NCI-H345 treated with DMSO at 0.1 percent for 48 hours (cell line): ENCODE data around the gene FGD2.
A peak's percentile ranks its signal among the peaks of the same experiment; 100 is the strongest.

ENCODE experiments used
- DNase-seq: peaks from one replicate; lab custom pipeline; 2025; ENCODE audit not compliant: unreplicated experiment; lab: John Stamatoyannopoulos, UW

FGD2 gene

DNA sequence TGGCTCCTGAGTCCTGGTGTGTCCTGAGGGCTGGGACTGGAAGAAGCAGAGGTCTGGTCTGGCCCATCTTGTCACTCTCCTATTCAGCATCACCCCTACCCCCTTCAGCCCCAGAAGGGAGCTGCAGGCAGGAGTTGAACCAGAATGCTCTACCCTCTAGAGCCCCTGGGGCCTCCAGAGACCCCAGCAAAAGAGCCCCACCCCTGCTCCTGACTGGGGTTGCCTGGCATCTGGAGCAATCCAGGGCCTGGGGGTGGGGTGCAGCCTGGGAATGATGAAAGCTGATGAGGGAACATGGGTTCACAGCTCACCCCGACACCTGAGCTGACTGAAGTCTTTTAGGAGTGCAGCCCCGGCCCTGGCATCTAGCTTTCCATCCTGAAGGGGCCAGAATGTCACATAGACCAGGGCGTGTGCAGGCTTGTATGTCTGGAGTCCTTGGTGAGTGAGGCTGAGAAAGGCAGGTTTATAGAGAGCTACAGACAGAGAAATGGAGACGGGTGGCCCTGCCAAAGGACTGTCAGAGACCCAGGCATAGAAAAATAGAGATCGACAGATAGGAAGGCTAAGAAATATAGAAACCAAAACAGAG is 12.2 kb downstream of the FGD2 start:
- DNase-seq, result no peak

DNA sequence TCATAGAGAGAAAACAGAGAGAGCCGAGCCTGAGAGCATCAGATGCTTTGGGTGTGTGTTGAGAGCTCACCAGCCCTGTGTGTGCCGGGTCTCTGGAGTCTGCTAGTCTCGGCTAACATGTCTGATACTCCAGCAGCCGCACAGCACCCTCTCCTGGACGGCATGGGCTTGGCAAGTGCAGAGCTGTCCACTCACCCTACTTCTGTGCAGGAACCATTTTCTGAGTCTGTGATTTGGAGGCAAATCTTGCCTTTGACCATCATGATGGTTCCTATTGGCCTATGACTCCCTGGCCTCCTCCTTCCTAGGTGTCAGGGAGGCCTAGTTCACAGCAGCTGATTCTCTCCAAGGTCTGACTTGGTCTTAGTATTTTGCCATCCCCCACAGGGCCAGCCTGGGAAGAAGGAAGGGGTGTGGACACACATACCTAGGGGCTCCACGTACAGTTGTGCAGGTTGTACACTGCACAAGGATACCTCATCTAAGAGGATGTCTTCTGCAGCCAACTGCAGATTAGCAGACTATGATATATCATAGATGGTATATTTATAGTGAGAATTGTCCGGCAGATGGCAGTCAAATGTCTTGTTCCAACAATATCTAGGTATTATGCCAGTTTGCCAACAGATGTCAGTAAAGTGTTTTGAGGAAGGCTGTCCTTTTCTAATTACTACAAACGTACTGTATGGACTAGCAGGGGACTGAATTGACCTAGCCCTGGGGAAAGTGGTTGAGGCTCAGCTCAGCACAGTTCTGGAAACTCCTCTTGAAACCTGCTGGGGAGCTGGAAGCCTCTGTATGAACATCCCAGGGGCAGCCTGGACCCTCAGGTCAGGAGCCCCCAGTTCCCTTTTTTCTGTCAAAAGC is 13.0 kb downstream of the FGD2 start:
- peak; percentile 76 for DNase-seq

DNA sequence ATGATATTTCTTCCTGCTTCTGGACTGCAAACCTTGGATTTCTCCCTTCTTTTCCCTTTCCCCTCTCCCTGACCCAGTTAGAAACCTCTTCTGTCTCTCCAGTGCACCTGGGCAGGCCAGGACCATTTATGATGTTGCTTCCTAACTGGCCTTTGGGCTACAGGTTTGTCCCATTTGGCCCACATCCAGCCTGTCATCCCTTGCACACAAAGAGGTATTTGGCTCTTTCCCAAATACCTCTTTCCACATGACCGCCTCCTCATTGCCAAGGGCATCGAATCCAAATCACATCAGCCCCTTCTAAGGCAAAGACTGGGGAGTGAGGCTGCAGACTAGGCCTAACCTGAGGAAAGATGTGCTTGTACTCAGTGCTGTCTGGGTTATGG is 13.6 kb downstream of the FGD2 start:
- DNase-seq, result peak; percentile 89

DNA sequence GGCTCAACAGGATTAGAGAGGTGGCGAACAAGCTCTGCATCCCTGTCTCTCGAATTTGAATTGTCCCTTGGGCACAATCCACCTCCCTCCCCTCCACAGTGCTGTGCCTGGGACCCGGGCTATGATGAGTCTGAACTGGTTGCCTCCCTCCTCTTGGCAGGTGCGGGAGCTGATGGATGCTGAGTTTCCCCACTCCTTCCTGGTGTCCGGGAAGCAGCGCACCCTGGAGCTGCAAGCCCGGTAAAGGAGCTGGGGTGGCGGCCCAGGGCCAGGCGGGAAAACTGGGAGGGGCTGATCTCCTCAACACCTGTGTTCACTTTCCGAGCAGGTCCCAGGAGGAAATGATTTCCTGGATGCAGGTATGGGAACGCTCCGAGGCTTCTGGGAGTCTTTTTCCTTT is 14.9 kb downstream of the FGD2 start:
- DNase-seq, result peak; percentile 33

DNA sequence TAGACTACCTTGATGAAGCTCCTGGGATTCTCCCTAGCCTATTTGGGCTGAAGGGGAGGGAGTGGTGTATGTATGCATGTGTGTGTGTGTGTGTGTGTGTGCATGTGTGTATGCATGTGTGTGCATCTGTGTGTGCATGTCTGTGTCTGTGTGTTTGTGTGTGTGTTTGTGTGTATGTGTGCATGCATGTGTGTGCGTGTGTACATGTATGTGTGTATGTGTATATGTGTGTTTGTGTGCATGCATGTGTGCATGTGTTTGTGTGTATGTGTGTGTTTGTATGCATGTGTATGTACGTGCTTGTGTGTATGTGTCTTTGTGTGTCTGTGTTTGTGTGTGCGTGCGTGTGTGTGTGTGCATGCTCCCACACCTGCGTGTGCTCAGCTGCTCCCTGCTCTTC is 15.4 kb downstream of the FGD2 start:
- DNase-seq, result no peak

DNA sequence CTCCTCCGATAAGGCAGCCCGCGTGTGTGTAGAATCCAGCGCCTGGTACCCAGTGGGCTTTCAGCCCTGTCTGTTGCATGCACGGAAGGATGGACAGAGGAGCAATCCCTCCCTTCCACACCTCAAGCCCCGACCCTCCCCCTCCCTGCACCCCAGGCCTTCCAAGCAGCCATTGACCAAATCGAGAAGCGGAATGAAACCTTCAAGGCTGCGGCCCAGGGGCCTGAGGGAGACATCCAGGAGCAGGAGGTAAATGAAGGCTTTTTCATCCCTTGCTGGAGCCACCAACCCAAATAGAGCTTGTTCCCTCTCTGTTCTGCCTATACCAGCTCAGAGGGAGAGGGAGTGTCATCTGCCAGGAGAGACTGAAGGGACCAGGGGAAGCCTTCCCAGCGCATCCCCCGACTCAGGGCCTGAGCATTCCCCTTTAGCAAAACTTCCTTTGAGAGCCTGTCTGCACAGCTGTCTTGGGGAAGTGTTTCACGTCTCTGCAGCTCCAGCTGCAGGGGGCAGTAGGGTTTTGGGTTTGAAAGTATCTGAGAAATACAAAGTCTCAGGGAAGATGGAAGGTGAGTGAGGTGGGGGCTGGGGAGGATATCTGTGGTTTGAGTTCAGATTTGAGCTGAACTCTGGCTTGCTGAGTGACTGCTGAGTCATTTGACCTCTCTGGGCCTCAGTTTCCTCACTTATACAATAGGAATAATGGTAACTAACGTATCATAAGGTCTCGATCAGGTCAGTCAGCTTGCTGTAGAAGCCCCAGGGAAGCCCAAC is 16.1 kb downstream of the FGD2 start:
- DNase-seq, result no peak

DNA sequence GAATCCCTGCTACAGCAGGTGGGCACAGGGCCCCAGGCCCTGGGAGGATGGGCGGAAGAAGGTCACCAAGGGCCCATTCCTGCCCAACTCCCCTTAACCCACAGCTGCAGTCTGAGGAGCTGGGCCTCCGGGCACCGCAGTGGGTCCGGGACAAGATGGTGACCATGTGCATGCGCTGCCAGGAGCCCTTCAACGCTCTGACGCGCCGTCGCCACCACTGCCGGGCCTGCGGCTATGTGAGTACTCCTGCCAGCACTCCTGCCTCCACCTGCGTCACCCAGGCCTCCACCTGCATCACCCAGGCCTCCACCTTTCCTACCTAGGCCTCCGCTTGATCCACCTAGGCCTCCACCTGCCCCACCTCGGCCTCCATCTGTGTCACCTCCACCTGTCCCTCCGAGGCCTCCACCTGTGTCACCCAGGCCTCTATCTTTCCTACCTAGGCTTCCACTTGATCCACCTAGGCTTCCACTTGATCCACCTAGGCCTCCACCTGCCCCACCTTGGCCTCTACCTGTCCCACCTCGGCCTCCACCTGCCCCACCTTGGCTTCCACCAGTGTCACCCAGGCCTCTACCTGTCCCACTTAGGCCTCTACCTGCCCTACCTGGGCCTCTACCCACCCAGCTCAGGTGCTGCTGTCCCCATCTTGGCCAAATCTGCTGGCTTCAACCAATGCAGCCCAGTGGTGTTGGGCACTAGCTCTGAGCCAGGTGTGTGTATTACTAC is 16.8 kb downstream of the FGD2 start:
- DNase-seq, result no peak

DNA sequence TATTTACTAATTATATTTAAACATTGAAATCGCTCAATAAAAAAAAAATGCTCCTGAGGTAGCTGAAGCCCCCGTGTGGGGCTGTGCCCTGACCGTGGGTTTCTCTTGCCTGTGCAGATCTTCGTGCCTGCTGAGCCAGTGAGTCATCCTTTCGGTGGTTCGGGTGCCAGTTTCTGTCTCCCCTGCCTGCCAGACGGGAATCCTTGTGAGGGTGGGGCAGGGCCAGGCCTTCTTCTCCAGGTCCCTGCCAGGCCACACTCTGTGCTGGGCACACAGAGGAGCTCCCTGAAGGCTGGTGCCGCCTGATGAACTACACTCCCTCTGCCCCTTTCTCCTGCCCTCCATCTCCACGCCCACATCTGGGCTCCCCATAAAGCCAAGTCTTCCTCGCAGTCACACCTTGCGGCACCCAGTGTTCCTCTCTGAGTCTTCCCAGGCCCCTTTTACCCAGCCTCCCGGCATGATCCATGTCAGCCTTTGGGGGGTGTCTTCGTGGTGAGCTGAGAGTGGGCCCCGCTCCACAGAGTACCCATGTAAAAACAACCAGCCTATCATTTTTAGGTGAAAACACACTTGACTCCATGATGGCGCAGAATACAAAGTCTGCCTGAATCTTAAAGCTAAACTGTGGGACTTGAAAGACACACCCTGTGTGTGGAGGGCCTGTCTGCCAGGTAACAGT is 19.3 kb downstream of the FGD2 start:
- DNase-seq, result no peak

DNA sequence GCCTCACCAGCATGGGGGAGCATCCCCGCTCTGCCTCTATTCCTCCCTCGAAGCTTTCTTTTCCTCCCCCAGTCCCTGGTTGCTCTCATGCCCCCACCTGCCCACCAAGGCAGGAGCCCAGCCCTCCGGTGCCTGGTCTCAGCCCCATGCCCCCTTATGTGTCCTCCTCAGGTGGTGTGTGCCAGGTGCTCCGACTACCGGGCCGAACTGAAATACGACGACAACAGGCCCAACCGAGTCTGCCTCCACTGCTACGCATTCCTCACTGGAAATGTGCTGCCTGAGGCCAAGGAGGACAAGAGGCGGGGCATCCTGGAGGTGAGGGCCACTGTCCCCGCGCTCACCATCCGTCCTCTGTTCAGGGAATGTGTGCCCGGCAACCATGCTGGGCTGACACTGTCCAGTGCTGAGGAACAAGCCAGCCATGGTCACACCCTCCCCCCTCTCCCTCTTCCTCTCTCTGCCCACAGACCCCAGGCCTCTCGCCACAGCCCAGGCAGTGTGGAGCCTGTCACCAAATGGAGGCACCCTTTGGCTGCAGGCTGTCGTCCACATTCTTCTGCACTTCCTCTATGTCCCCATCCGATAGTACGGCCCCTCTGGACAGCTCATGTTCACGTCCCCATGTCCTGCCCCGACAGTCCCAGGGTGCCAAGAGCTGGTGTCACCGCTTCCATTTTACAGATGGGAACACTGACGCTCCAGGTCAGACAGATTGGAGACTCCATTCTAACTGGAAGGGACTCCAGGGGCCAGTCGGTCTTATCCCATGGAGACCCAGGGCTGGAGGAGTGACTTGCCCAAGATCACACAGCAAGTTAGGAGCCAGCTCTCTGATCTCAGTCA is 20.4 kb downstream of the FGD2 start:
- no peak for DNase-seq

DNA sequence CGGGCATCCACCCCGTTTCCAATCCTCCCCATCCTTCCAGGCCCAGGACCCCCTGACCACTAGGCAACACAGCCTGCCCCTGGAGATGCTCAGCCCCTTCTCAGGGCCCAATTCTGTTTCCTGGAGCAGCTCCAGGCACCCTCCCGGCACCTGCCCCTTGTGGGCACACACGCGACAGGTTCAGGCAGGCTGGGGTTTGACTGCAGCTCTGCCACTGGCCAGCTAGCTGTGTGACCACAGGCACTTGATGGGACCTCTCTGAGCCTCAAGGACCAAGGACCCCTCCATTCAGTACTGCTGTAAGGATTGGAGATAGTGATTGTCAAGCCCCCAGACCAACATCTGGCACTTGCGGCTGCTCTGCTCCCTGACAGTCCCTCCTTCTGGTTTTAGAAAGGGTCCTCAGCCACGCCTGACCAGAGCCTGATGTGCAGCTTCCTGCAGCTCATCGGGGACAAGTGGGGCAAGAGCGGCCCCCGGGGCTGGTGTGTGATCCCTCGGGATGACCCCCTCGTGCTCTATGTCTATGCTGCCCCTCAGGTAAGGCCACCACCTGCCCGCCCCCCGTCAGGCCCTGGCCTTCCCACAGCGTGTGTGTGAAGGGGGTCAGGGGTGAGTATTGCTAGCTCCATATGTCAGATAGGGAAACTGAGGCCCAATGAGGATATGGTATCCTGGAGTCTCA is 21.7 kb downstream of the FGD2 start:
- no peak for DNase-seq

DNA sequence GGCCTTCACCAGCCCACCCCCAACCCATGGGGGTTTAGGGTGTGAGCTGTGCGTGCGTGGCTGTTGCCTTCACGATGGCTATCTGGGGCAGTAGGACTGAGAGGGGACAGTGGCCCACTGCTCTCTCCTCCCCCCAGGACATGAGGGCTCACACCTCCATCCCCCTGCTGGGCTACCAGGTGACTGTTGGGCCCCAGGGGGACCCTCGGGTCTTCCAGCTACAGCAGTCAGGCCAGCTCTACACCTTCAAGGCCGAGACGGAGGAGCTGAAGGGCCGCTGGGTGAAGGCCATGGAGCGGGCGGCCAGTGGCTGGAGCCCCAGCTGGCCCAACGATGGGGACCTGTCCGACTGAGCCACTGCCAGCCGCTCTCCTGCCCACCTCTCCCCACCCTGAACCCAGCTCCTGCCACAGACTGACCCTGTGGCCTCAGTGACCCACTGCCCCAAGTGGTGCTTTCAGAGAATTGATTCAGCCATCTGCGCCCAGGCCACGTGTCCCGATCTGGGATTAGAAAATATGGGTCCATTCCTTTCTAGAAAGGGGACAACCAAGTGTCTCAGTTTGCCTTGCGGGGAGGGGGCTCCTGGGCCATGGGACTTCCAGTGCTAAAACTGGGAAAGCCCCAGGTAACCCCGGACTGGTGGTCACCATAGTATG is 22.5 kb downstream of the FGD2 start:
- no peak for DNase-seq

DNA sequence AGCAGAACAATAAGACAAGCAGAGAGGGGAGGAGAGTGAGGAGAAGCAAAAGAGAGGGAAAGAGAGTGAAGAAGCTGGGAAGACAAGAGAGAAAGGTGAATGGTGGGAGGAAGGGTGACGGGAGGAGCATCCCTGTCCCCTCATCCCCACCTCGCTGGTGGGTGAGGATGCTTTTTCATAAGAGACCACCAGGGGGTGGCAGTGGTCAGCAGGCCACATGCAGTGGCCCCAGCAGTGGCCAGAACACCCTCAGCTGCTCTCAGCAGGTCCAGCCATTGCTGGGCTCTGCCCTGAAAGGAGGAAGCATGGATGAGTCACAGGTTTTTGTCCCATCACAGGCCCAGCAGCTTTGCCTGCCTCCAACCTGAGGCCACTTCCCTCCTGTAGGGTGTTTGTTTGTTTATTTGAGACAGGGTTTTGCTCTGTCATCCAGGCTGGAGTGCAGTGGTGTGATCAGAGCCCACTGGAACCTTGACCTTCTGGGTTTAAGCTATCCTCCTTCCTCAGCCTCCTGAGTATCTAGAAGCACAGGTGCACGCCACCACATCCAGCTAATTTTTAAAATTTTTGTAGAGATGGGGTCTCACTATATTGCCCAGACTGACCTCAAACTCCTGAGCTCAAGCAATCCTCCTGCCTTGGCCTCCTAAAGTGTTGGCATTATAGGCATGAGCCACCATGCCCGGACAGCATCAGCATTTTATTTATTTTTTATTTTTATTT is 24.0 kb downstream of the FGD2 start:
- no peak for DNase-seq

DNA sequence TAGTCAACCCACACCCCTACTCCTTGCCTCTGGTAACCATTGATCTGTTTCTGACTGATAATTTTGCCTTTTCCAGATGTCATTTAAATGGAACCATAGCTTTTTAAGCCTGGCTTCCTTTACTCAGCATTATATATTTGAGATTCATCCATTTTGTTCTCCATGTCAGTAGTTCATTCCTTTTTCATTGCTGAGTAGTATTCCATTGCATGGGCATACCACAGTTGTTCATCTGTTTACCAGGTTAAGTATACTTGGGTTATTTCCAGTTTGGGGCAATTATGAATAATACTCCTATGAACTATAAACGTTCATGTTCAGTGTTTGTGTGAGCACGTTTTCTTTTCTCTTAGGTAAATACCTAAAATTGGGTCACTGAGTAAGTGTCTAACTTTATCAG is 25.1 kb downstream of the FGD2 start:
- no peak for DNase-seq

DNA sequence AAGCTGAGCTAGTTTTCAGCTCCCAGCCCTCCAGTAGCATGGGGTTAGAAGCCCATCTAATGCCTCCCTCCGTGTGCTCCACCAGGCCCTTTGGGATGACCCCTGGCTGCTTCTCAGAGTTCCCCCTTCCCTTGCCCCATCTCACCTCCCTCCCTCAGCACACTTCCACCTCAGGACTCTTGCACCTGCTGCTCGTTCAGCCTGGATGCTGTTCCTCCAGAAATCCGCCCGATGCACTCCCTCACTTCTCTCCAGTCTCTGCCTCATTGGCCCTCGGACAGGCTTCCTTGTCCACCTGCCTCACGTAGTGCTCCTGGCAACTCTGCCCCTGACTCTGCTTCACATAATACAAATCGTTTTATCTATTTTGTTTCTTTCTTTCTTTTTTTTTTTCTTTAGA is 26.8 kb downstream of the FGD2 start:
- no peak for DNase-seq

DNA sequence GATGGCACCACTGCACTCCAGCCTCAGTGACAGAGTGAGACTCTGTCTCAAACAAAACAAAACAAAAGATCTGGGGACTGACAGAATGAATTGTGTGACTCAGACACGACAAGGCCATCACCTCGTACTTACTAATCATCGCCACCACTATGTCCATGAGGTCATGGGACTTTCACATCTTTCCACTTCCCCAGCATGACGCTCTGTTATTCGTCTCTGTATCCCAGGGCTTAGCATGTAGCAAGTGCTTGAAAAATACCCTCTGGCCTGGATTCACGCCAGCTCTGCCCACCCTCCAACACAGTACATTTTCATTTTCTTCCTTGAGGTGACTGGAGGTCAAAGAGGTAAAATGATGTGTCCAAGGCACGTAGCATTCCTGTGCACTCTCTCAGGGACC is 27.8 kb downstream of the FGD2 start:
- no peak for DNase-seq

DNA sequence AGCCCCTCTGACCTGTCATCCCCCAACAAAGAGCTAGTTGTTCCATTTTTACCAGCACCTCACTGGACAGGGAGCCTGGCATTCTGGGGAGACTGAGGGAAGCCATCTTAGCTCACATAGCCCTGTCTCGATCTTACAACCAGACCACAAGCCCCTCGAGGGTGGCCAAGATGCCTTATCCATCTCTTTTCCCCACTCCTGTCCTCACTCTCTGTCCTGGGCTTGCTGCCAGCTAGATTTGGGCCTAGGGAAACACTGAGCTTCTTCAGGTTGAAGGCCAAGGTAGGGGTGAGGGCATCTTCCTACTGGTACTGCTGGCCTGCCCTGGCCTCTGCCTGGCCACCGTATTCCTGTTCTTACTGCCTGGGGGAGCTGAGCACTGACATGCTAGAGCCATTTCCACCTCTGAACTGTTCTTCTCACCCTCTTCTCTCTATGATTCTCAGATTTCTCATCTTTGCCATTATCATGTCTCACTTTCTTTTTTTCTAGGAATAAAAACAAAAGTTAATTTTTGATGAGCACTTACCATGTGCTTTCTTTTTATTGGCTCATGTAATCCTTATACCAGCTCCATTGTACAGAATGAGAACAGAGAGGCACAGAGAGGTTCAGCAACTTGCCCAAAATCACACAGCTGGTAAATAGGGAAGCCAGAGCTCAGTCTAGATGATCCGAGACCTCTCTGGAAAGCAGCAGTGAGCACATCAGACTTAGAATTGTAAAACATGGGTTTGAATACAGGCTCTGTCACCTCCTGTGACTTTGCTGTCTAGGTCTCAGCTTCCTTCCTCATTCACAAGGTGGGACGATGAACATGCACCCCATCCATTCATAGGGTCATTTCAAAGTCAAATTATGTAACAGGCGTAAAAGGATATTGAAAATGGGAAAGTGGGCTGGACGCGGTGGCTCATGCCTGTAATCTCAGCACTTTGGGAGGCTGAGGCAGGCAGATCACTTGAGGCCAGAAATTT is 28.7 kb downstream of the FGD2 start:
- DNase-seq, result no peak

DNA sequence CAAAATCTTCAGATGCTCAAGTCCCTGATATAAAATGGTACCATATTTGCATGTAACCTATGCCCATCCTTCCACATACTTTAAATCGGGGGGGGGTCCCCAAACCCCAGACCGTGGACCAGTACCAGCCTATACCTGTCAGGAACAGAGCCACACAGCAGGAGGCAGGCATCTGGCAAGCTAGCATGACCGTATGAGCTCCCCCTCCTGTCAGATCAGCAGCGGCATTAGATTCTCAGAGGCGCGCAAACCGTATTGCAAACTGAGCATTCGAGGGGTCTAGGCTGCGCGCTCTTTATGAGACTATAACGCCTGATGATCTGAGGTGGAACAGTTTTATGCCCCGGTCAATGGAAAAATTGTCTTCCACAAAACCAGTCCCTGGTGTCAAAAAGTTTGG is 30.7 kb downstream of the FGD2 start:
- DNase-seq, result no peak
